Neutrophil (primary cell): ENCODE results near the gene XPO1.
A peak's percentile ranks its signal among the peaks of the same experiment; 100 is the strongest.
"Not testable (repeated sequence)": the region's sequence is repeated elsewhere in the genome, so short reads cannot be mapped to it uniquely, and the experiment has no call there.

ENCODE experiments used
- H3K27ac ChIP-seq: fragments of 200-600 bp; sonication (generic); 2 replicates; pipeline ENCODE4 v1.5.1; 2016; ENCODE audit warnings: mild to moderate bottlenecking, moderate library complexity
- H3K27me3 ChIP-seq: fragments of 200-600 bp; sonication (generic); 2 replicates; pipeline ENCODE4 v1.6.0; 2016; ENCODE audit warnings: mild to moderate bottlenecking
- H3K36me3 ChIP-seq: fragments of 200-600 bp; sonication (generic); 2 replicates; pipeline ENCODE4 v1.5.1; 2017
- H3K4me1 ChIP-seq, 2 experiments: fragments of 200-600 bp in 1 of 2; sonication (generic) in 1 of 2; 1 replicate in 1 of 2; 2 replicates in 1 of 2; pipeline versions ENCODE4 v1.5.1 to v1.6.1; 2013 to 2016; ENCODE audit warnings: low read depth in 1 of 2, low read length in 1 of 2, mild to moderate bottlenecking in 1 of 2, moderate library complexity in 1 of 2; ENCODE audit not compliant: control insufficient read depth in 1 of 2, insufficient read depth in 1 of 2
- H3K4me3 ChIP-seq, 2 experiments: fragments of 200-600 bp in 1 of 2; sonication (generic) in 1 of 2; 1 replicate in 1 of 2; 2 replicates in 1 of 2; pipeline ENCODE4 v1.5.1; 2013 to 2016; ENCODE audit warnings: low read depth in 1 of 2, low read length in 1 of 2, mild to moderate bottlenecking in 1 of 2, moderate library complexity in 1 of 2
- H3K9me3 ChIP-seq: fragments of 200-600 bp; sonication (generic); 2 replicates; pipeline ENCODE4 v1.5.1; 2016
- CTCF ChIP-seq: fragments of 200-600 bp; sonication (generic); IDR thresholded peaks from 2 replicates; pipeline ENCODE4 v1.5.1; 2016; ENCODE audit warnings: antibody characterized with exemption

XPO1 gene

GRCh38 chr2:61471905-61472805, 66.0 kb downstream of the XPO1 start:
- no peak for TF ChIP-seq CTCF
- H3K4me1 ChIP-seq, result peaks cover 28 to 29% of the 10 kb centered on the region in 2 experiments
- peak overlapping the region; percentile 82 to 95 for H3K4me3 ChIP-seq
- H3K27ac ChIP-seq, result peak overlapping the region; percentile 93
- no peaks in the 10 kb centered on the region for H3K9me3 ChIP-seq
- H3K36me3 ChIP-seq, result peaks cover 8% of the 10 kb centered on the region
- H3K27me3 ChIP-seq, result no peaks in the 10 kb centered on the region

GRCh38 chr2:61470965-61471904, 66.9 kb downstream of the XPO1 start, which contains the start of gene USP34:
USP34 (minus strand) TSS chr2:61471087; CDS start chr2:61470692, 395 bp downstream.
- Histone ChIP-seq H3K9me3 (no peaks in the 10 kb centered on the region), H3K27me3 (no peaks in the 10 kb centered on the region), H3K4me3 (peak within 1 kb of the TSS; percentile 82 to 95), H3K27ac (peak within 1 kb of the TSS; percentile 93), H3K4me1 (peaks cover 35 to 37% of the 10 kb centered on the region in 2 experiments), H3K36me3 (peaks cover 4% of the 10 kb centered on the region)
- peak; percentile 40 for TF ChIP-seq CTCF

- H3K9me3 ChIP-seq, result no peaks in the 10 kb centered on the region
- TF ChIP-seq CTCF, result no peak
- H3K4me1 ChIP-seq, result peaks cover 36 to 40% of the 10 kb centered on the region in 2 experiments
- peaks cover 4% of the 10 kb centered on the region for H3K36me3 ChIP-seq
- peak overlapping the region; percentile 82 to 95 for H3K4me3 ChIP-seq
- H3K27me3 ChIP-seq, result no peaks in the 10 kb centered on the region
- peak overlapping the region; percentile 93 for H3K27ac ChIP-seq
Observed at GRCh38 chr2:61470122-61470951, 67.8 kb downstream of the XPO1 start.

GRCh38 chr2:61469424-61470121, 68.6 kb downstream of the XPO1 start:
- TF ChIP-seq CTCF, result no peak
- peak overlapping the region; percentile 71 to 82 for H3K4me3 ChIP-seq
- peak overlapping the region; percentile 93 for H3K27ac ChIP-seq
- peaks cover 4% of the 10 kb centered on the region for H3K36me3 ChIP-seq
- H3K27me3 ChIP-seq, result no peaks in the 10 kb centered on the region
- peaks cover 36 to 40% of the 10 kb centered on the region in 2 experiments for H3K4me1 ChIP-seq
- no peaks in the 10 kb centered on the region for H3K9me3 ChIP-seq

GRCh38 chr2:61468231-61468630, 69.9 kb downstream of the XPO1 start:
- not testable (repeated sequence) for H3K27me3 ChIP-seq, H3K36me3 ChIP-seq, H3K9me3 ChIP-seq, H3K4me3 ChIP-seq, H3K27ac ChIP-seq
- H3K4me1 ChIP-seq, result peaks cover 36 to 40% of the 10 kb centered on the region in 2 experiments
